Stimulated activated CD4-positive, alpha-beta T cell treated with anti-CD3 and anti-CD28 coated beads, Interleukin-2, amount 100 ng/mL, for 4 hours (primary cell): ENCODE data around the gene LRP1B.
"Not testable (repeated sequence)": the region's sequence is repeated elsewhere in the genome, so short reads cannot be mapped to it uniquely, and the experiment has no call there.

Experiments used
- DNase-seq: peaks from one replicate; pipeline ENCODE4 v3.0.0-alpha.2; 2020; ENCODE audit warnings: low read depth

LRP1B gene

GRCh38 chr2:140683658-140684057 is 1447.2 kb downstream of the LRP1B start:
- no peak for DNase-seq

- DNase-seq = no peak
These were observed 1450.0 kb downstream of the LRP1B start for GRCh38 chr2:140680862-140681261.

GRCh38 chr2:140679752-140680151 is 1451.1 kb downstream of the LRP1B start:
- no peak for DNase-seq

GRCh38 chr2:140669911-140670310 is 1460.9 kb downstream of the LRP1B start:
- DNase-seq = no peak

GRCh38 chr2:140667203-140667602 is 1463.6 kb downstream of the LRP1B start:
- no peak for DNase-seq

- DNase-seq = no peak
These were observed 1468.3 kb downstream of the LRP1B start for GRCh38 chr2:140662504-140662903.

- no peak for DNase-seq
These were observed 1471.8 kb downstream of the LRP1B start for GRCh38 chr2:140658760-140659692.

- no peak for DNase-seq
These were observed 1473.2 kb downstream of the LRP1B start for GRCh38 chr2:140657657-140658056.

- DNase-seq = no peak
These were observed 1476.3 kb downstream of the LRP1B start for GRCh38 chr2:140654565-140654964.

GRCh38 chr2:140650825-140651224 is 1480.0 kb downstream of the LRP1B start:
- DNase-seq = no peak

GRCh38 chr2:140650134-140650533 is 1480.7 kb downstream of the LRP1B start:
- not testable (repeated sequence) for DNase-seq

GRCh38 chr2:140648393-140648792 is 1482.4 kb downstream of the LRP1B start:
- DNase-seq = no peak

- no peak for DNase-seq
These were observed 1487.0 kb downstream of the LRP1B start for GRCh38 chr2:140643761-140644187.

GRCh38 chr2:140641163-140641562 is 1489.7 kb downstream of the LRP1B start:
- no peak for DNase-seq

GRCh38 chr2:140639628-140640027 is 1491.2 kb downstream of the LRP1B start:
- DNase-seq = no peak

GRCh38 chr2:140630557-140630956 is 1500.3 kb downstream of the LRP1B start:
- no peak for DNase-seq

GRCh38 chr2:140627885-140628284 is 1502.9 kb downstream of the LRP1B start:
- DNase-seq = no peak

- DNase-seq = no peak
These were observed 1503.7 kb downstream of the LRP1B start for GRCh38 chr2:140627136-140627535.

GRCh38 chr2:140624200-140624599 is 1506.6 kb downstream of the LRP1B start:
- no peak for DNase-seq

GRCh38 chr2:140621583-140622362 is 1509.0 kb downstream of the LRP1B start:
- DNase-seq = no peak

- no peak for DNase-seq
These were observed 1526.0 kb downstream of the LRP1B start for GRCh38 chr2:140604788-140605187.

- no peak for DNase-seq
These were observed 1526.7 kb downstream of the LRP1B start for GRCh38 chr2:140604096-140604495.

GRCh38 chr2:140603416-140603815 is 1527.4 kb downstream of the LRP1B start:
- no peak for DNase-seq
